ENCODE results near the gene LAMTOR3. TPM values are rescaled to one million over a fixed set of nuclear protein-coding genes. Genes with fewer than 3 reads are reported as not detected.
"Not testable (repeated sequence)": the region's sequence is repeated elsewhere in the genome, so short reads cannot be mapped to it uniquely, and the experiment has no call there.

The LAMTOR3 gene
- total RNA-seq, 1 donor from 2014 or later: 46.5 TPM

DNA sequence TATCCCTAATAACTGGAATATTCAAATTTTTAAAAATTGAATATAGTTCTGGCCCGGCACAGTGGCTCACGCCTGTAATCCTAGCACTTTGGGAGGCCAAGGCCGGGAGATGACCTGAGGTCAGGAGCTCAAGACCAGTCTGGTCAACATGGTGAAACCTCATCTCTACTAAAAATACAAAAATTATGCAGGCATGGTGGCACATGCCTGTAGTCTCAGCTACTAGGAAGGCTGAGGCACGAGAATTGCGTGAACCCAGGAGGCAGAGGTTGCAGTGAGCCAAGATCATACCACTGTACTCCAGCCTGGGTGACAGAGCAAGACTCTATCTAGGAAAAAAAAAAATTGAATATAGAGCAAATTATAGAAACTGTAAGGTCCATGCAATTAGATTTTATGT, 64.2 kb downstream of the LAMTOR3 start:
- not testable (repeated sequence) for DNase-seq (ENCODE audit: low spot score)

GRCh38 chr4:99828477-99828876, 65.8 kb downstream of the LAMTOR3 start:
- no peak for DNase-seq (ENCODE audit: low spot score)

Other genes with a start within 250 kb of the LAMTOR3 start
- gene C4orf54, start 236.6 kb downstream of the LAMTOR3 start, total RNA-seq: 0.12 TPM
- 23.3 TPM for gene DAPP1, start 77.6 kb downstream of the LAMTOR3 start, total RNA-seq
- gene DNAJB14, start 52.2 kb upstream of the LAMTOR3 start, total RNA-seq: 50.8 TPM
- gene H2AZ1, start 55.8 kb upstream of the LAMTOR3 start, total RNA-seq: 155 TPM